ENCODE results near the gene MDP1.
"Not testable (repeated sequence)": the region's sequence is repeated elsewhere in the genome, so short reads cannot be mapped to it uniquely, and the experiment has no call there.

The MDP1 gene

DNA sequence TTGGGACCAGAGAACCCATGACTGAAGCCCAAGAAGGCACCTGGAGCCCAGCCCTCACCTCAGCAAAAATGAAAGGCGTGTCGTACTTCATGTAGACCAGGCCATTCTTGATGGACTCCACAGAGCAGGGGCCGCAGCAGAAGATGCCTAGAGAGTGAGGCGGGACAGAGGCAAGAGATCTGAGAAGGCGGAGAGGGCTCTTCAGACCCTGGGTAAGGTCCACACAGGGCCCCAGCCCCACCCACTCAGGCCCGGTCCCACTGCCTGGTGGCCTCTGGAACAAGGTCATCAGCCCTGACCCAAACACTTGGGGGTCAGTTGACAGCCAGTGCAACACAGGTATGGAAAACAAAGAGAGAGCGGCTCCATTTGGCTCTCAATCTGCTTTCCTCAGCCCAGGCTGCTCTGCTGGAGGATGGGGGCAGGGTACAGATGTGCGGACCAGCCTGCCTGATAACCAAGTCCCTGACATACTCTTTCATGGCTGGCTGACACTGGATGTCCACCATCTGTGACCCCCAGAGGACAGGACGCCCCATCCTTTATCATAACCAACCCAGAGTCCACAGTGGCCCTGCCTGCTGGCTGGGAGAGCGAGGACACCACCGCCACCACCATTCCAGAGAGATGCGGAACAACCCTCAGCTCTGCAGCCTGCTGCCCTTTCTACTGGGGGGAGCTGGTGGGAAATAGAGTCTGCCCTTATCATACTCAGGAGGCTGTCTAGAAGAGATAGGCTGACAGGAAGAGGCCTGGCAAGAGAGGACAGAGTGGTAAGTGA is 40.3 kb upstream of the MDP1 start:
- Mint-ChIP-seq H3K27ac (no peak overlapping the region), H3K4me3 (no peak overlapping the region), H3K27me3 (no peaks in the 10 kb centered on the region), H3K9me3 (no peaks in the 10 kb centered on the region), H3K36me3 (peaks cover 13% of the 10 kb centered on the region), H3K4me1 (no peaks in the 10 kb centered on the region)
- no peak for DNase-seq (ENCODE audit: low spot score in 2 of 2)
- no peak for ATAC-seq (ENCODE audit: low read depth)

DNA sequence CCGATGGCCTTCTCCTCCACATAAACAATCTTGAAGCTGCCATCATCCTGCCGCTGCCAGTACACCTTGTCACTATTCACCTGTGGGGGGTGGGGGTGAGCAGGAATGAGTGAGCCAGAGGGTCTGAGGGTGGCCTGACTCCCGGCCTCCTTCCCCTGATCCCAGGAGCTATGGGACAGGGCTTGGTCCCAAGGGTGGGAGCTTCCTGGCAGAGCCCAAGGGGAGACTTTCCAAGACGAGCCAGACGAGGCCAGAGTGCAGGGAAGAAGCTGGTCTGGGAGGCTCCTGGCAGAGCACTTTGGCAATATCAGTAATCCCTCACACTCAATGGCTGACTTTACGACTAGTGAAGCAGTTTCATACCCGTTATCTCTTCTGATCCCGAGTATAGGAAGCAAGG is 39.6 kb upstream of the MDP1 start:
- H3K27me3 Mint-ChIP-seq = no peaks in the 10 kb centered on the region
- H3K36me3 Mint-ChIP-seq = peaks cover 14% of the 10 kb centered on the region
- DNase-seq (ENCODE audit: low spot score in 2 of 2) (no peak), ATAC-seq (ENCODE audit: low read depth) (no peak)
- no peaks in the 10 kb centered on the region for H3K9me3 Mint-ChIP-seq
- H3K27ac Mint-ChIP-seq = no peak overlapping the region
- H3K4me1 Mint-ChIP-seq = no peaks in the 10 kb centered on the region
- no peak overlapping the region for H3K4me3 Mint-ChIP-seq

DNA sequence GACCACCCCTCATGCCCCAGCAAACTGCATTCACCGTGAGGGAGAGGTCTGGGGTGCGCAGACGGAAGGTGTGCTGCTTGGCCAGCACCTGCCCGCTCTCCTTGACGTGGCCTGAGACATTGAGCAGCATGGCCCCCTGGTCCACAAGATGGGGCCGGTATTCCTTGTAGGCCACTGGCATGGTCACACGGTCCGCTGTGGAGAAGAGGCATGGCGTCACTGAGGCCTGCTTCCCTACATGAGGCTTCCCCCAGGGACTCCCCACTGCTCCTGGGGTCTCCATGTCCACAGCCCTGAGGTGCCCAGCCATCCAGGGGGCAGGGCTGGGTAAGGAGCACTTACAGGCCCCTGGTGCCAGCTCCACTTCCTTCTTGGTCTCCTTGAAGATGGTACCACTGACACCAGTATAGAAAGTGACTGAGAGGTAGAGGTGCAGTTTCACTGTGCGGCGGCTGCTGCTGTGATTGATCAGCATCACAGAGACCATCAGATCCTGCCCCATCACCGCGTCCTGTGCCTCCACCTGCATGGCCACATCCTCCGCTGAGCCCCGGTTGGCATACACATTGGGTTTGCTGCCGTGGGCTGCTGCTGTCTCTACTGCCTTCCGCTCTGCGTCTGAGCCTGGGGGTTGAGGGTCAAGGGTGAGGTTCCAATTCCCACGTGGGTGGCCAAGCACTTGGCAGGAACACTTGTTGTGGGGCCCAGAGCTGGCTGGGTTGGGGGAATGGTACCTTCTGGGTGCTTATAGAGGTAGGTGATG is 38.9 kb upstream of the MDP1 start:
- Mint-ChIP-seq H3K27ac (no peak overlapping the region), H3K9me3 (no peaks in the 10 kb centered on the region), H3K36me3 (peaks cover 17% of the 10 kb centered on the region), H3K4me3 (no peak overlapping the region), H3K4me1 (no peaks in the 10 kb centered on the region), H3K27me3 (no peaks in the 10 kb centered on the region)
- DNase-seq (ENCODE audit: low spot score in 2 of 2) = no peak
- no peak for ATAC-seq (ENCODE audit: low read depth)

DNA sequence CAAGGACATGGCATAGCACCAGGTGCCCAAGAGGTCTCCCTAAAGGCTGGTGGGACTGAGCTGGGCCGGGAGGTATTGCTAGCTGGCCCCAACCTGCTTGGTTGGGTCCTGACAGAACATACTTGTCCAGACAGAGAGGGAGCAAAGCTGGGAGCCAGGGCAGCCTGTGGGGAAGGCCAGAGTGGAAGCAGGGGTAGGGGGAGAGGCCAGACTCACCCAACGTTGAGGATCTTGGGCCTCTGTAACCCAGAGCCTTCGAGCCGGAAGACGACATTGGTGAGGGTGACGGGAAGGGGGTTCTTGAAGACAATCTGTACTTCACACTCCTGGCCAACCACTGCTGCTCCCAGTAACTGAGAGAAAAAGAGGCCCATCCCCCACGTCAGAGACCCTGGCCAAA is 38.1 kb upstream of the MDP1 start:
- Mint-ChIP-seq H3K27me3 (no peaks in the 10 kb centered on the region), H3K9me3 (no peaks in the 10 kb centered on the region), H3K36me3 (peaks cover 17% of the 10 kb centered on the region), H3K27ac (no peak overlapping the region), H3K4me3 (no peak overlapping the region), H3K4me1 (no peaks in the 10 kb centered on the region)
- DNase-seq (ENCODE audit: low spot score in 2 of 2) = no peak
- ATAC-seq (ENCODE audit: low read depth) = no peak

- Mint-ChIP-seq H3K4me3 (no peak overlapping the region), H3K9me3 (no peaks in the 10 kb centered on the region), H3K4me1 (peaks cover 6% of the 10 kb centered on the region), H3K36me3 (peaks cover 17% of the 10 kb centered on the region), H3K27ac (no peak overlapping the region), H3K27me3 (no peaks in the 10 kb centered on the region)
- DNase-seq (ENCODE audit: low spot score in 2 of 2) = no peak
- no peak for ATAC-seq (ENCODE audit: low read depth)
These were observed 36.6 kb upstream of the MDP1 start for GRCh38 chr14:24252289-24253124.

- H3K9me3 Mint-ChIP-seq = no peaks in the 10 kb centered on the region
- peaks cover 14% of the 10 kb centered on the region for H3K36me3 Mint-ChIP-seq
- H3K4me3 Mint-ChIP-seq = no peak overlapping the region
- no peaks in the 10 kb centered on the region for H3K27me3 Mint-ChIP-seq
- no peak for DNase-seq (ENCODE audit: low spot score in 2 of 2)
- peaks cover 9% of the 10 kb centered on the region for H3K4me1 Mint-ChIP-seq
- H3K27ac Mint-ChIP-seq = no peak overlapping the region
- ATAC-seq (ENCODE audit: low read depth) = no peak
These were observed 36.0 kb upstream of the MDP1 start for GRCh38 chr14:24251880-24252288.

DNA sequence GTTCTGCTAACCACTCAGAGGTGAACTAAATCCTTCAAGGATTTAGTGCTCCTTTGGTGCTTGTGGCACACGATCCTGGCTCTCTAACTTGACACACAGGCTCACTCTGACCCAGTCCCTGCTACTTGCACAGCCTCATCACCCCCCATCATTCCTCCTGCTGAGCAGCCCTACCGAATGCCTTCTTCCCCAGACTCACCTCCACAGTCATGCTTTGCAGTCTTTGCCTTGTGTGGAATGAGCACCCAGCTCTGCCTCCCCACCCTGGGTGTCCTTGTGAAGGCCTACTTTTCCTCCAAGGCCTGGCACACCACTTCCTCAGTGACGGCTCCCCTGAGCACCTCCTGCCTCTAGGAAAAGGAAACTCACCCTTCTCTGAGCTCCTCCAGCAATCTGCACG is 34.5 kb upstream of the MDP1 start:
- DNase-seq (ENCODE audit: low spot score in 2 of 2) = no peak
- Mint-ChIP-seq H3K9me3 (no peaks in the 10 kb centered on the region), H3K4me1 (peaks cover 12% of the 10 kb centered on the region), H3K4me3 (no peak overlapping the region), H3K36me3 (peaks cover 13% of the 10 kb centered on the region), H3K27me3 (no peaks in the 10 kb centered on the region), H3K27ac (peak overlapping the region; percentile 76)
- ATAC-seq (ENCODE audit: low read depth) = no peak

DNA sequence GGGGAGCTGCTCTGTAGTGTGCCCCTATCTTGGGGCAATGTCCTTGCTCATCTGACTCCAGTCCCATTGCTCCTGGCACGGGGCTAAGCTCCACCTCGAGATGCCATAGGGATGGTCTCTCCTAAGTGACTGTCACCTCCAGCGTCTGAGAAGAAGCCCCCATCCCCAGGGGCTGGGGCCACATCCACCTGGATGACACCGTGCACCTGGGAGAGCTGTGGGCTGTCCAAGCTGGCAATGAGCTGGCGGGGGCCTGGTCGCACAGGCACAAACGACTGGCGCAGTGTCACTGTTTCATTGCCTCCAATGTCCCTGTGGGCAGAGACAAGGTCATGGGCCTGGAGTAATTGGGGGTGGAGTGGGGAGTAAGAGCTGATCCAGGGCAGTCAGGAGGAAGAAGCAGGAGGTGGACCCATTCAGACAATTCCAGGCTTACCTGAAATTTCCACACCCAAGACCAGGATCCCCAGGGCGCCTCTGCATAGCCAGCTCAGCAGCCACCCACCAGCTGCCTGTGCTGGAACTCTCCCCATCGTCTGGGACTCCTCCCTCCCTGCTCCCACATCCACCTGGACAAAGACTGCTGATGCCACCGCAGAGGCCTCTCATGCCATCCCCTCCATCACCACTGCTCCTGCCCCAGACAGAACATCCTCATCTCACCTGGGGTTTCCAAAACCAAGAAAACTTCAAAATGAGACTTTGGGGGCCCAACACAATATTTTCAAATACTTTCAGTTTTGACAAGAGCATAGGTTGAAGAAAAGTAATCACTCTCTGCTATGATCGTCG is 33.6 kb upstream of the MDP1 start:
- Mint-ChIP-seq H3K4me3 (no peak overlapping the region), H3K27ac (no peak overlapping the region), H3K9me3 (no peaks in the 10 kb centered on the region), H3K36me3 (peaks cover 11% of the 10 kb centered on the region), H3K4me1 (peaks cover 12% of the 10 kb centered on the region), H3K27me3 (no peaks in the 10 kb centered on the region)
- no peak for ATAC-seq (ENCODE audit: low read depth)
- no peak for DNase-seq (ENCODE audit: low spot score in 2 of 2)

DNA sequence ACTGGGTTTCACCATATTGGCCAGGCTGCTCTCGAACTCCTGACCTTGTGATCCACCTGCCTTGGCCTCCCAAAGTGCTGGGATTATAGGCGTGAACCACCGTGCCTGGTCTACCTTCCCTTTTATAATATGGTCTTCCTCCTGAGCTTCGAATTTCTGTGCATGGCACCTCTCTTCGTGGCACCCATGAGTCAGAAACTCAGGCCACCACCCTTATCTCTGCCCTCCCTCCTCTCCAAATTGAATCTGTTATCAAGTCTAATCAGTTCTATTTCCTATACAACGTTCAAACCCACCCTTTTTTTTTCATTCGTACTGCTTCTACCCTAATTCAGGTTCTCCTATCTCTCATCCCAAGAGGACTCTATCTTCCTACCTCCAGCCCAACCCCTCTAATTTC is 31.6 kb upstream of the MDP1 start:
- peaks cover 4% of the 10 kb centered on the region for H3K36me3 Mint-ChIP-seq
- no peaks in the 10 kb centered on the region for H3K27me3 Mint-ChIP-seq
- H3K27ac Mint-ChIP-seq = peak overlapping the region; percentile 87
- ATAC-seq (ENCODE audit: low read depth) (no peak), DNase-seq (ENCODE audit: low spot score in 2 of 2) (no peak)
- H3K4me1 Mint-ChIP-seq = peaks cover 18% of the 10 kb centered on the region
- peak overlapping the region; percentile 43 for H3K4me3 Mint-ChIP-seq
- no peaks in the 10 kb centered on the region for H3K9me3 Mint-ChIP-seq

DNA sequence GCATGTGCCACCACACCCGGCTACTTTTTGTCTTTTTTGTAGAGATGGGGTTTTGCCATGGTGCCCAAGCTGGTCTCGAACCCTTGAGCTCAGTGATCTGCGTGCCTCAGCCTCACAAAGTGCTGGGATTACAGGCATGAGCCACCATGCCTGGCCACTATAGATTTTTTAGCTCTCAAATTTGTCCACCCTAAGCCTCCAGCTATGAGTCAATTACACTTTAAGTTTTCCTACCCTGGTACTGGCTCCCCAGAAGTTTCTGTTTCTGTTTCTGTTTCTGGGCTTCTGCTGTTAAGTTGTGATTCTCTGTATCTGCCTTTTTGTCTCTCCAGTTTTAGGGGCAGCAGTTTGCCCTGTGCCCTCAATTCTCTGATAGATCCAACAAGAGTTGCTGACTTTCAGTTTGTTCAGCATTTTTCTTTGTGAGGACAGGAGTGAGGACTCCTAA is 30.9 kb upstream of the MDP1 start:
- peak overlapping the region; percentile 87 for H3K27ac Mint-ChIP-seq
- ATAC-seq (ENCODE audit: low read depth) (no peak), DNase-seq (ENCODE audit: low spot score in 2 of 2) (peak in 1 of 2 donors; percentile 31)
- no peaks in the 10 kb centered on the region for H3K27me3 Mint-ChIP-seq
- H3K36me3 Mint-ChIP-seq = peaks cover 4% of the 10 kb centered on the region
- H3K4me3 Mint-ChIP-seq = peak overlapping the region; percentile 51
- H3K4me1 Mint-ChIP-seq = peaks cover 18% of the 10 kb centered on the region
- no peaks in the 10 kb centered on the region for H3K9me3 Mint-ChIP-seq

DNA sequence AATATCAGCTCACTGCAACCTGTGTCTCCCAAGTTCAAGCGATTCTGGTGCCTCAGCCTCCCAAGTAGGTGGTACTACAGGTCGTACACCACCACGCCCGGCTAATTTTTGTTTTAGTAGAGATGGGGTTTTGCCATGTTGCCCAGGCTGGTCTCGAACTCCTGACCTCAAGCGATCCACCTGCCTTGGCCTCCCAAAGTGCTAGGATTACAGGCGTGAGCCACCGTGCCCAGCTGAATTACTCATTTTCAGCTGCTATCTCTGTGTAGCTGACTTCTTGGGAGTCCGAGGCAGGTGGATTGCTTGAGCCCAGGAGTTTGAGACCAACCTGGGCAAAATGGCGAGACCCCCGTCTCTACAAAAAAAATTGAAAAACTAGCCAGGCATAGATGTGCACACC is 29.5 kb upstream of the MDP1 start:
- not testable (repeated sequence) for H3K27me3 Mint-ChIP-seq; H3K27ac Mint-ChIP-seq; H3K4me3 Mint-ChIP-seq; H3K36me3 Mint-ChIP-seq; H3K9me3 Mint-ChIP-seq; DNase-seq (ENCODE audit: low spot score in 2 of 2); ATAC-seq (ENCODE audit: low read depth)
- peaks cover 22% of the 10 kb centered on the region for H3K4me1 Mint-ChIP-seq

DNA sequence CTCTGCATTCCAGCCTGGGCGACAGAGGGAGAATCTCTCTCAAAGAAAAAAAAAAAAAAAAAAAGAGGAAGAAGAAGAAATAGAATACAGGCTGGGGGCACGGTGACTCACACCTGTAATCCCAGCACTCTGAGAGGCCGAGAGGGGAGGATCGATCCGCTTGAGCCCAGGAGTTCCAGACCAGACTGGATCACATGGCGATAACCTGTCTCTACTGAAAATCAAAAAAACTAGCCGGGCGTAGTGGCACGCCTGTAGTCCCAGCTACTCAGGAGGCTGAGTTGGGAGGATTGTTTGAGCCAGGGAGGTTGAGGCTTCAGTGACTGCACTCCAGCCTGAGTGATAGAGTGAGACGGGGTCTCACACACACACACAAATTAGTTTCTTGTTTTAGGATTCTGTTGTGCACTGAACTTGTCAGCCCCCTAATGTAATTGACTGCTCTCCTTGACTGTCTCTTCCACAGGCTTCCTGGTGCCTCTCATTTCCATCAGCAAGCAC is 27.5 kb upstream of the MDP1 start:
- no peaks in the 10 kb centered on the region for H3K9me3 Mint-ChIP-seq
- H3K36me3 Mint-ChIP-seq = peaks cover 13% of the 10 kb centered on the region
- H3K27me3 Mint-ChIP-seq = no peaks in the 10 kb centered on the region
- ATAC-seq (ENCODE audit: low read depth) = no peak
- peak overlapping the region; percentile 99 for H3K27ac Mint-ChIP-seq
- DNase-seq (ENCODE audit: low spot score in 2 of 2) = no peak
- peaks cover 32% of the 10 kb centered on the region for H3K4me1 Mint-ChIP-seq
- peak overlapping the region; percentile 88 for H3K4me3 Mint-ChIP-seq

GRCh38 chr14:24241829-24242443 is 26.1 kb upstream of the MDP1 start:
- Mint-ChIP-seq H3K4me1 (peaks cover 36% of the 10 kb centered on the region), H3K9me3 (no peaks in the 10 kb centered on the region), H3K36me3 (peaks cover 25% of the 10 kb centered on the region), H3K27me3 (no peaks in the 10 kb centered on the region), H3K27ac (peak overlapping the region; percentile 99), H3K4me3 (peak overlapping the region; percentile 88)
- peak; percentile 70 for ATAC-seq (ENCODE audit: low read depth)
- peak in 1 of 2 donors; percentile 95 for DNase-seq (ENCODE audit: low spot score in 2 of 2)
